HG02943 (cell line): ENCODE measurements around the gene SCARF1.
A peak's percentile ranks its signal among the peaks of the same experiment; 100 is the strongest.

Experiments
- ATAC-seq: cut with Tn5 transposase; IDR thresholded peaks from one replicate; pipeline ENCODE4 v1.9.1; 2021; ENCODE audit warnings: mild to moderate bottlenecking, low read depth, moderate library complexity; ENCODE audit not compliant: unreplicated experiment

Gene SCARF1

DNA sequence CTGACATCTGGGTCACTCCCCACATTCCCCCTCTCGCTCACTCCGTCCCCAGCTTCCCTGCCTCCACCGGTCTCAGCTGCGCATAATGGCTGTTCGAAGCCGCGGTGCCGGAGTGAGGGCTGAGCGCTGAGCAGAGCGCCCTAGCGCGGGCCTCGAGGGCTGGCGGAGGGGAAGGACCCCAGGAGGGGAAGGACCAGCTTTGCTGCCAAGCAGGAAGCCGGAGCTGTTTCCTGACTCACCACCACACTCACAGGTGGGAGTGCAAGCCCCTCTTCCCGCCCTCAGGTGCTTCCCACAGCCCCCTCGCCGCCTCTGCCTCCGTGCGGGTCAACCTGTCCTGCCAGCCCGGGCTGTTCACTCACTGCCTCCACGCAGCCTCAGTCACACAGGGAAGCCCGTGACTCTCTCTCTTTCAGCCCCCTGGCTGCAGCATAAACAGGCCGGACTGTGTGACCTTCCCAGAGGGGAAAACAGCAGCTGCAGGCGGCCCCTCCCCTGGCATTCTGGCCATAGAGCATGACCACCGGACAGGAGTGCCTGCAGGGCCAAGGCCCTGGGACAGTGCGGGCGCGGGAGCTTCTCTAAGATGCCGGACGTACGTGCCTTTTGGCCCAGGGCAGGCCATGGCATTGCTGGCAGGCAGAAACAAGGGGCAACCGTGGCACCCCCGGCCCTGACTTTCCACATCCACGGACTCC is 40.6 kb downstream of the SCARF1 start:
- ATAC-seq, result no peak

DNA sequence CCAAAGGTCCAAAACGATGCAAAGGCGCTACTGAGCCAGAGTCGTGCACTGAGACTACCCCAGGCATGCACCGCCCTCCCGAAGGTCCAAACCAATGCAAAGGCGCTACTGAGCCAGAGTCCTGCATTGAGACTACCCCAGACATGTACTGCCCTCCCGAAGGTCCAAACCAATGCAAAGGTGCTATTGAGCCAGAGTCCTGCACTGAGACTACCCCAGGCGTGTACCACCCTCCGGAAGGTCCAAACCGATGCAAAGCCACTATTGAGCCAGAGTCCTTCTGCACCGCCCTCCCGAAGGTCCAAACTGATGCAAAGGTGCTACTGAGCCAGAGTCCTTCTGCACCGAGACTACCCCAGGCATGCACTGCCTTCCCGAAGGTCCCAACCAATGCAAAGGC is 44.0 kb downstream of the SCARF1 start:
- ATAC-seq, result no peak

DNA sequence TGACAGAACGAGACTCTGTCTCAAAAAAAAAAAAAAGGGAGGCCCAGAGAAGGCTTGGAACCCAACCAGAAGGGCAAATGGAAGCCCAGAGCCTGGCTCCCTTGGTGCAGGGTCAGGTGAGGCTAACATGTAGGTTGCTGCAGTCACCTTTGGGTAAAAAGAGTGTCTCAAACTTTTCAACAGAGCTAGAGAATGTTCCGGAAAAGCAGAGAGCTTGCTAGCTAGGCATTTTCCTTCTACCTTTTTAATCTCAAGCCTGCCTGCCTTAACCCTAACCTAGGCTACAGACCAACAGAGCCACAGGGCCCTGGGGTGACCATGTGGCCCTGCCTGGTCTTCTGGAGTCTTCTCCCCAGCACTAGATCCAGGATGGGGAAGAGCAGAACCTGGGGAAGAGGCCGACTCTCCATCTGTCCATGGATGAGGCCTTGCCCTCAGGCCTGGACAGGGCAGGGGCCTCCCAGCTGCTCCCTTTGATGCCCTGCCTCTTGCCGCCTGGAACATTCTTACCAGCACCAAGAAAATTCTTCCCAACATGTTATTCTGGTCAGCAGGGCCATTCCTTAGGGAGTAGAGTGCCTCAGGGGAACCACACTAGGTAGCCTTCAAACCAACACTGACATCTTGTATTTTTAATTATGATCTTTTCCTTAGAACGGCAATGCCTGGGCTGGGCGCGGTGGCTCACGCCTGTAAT is 47.0 kb downstream of the SCARF1 start:
- no peak for ATAC-seq

DNA sequence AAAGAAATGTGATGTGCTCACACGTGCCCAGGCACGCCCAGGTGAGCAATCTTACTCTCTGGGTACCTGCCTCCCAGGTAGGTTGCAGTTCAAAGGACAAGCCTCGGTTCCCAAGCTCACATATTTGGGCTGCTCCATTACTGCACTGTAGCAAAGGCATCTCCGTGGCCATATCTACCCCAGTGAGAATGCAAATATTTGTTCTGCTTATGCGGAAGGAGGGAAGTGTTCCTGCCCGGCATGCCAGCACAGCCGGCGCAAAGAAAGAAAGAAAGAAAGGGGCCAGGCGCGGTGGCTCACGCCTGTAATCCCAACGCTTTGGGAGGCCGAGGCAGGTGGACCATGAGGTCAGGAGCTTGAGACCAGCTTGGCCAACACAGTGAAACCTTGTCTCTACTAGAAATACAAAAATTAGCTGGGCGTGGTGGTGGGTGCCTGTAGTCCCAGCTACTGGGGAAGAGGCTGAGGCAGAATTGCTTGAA is 47.6 kb downstream of the SCARF1 start:
- no peak for ATAC-seq

DNA sequence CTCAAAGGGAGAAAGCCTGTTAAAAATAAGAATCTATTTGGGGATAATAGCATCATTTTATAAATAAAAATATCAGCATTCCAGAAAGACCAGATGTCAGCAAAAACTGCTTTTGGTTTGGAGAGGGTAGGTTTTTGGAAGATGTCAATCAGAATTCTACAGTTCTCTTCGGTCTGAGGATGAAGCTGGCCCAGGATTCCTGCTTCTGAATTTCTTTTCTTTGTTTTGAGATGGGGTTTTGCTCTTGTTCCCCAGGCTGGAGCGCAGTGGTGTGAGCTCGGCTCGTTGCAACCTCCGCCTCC is 52.0 kb downstream of the SCARF1 start:
- ATAC-seq, result no peak

DNA sequence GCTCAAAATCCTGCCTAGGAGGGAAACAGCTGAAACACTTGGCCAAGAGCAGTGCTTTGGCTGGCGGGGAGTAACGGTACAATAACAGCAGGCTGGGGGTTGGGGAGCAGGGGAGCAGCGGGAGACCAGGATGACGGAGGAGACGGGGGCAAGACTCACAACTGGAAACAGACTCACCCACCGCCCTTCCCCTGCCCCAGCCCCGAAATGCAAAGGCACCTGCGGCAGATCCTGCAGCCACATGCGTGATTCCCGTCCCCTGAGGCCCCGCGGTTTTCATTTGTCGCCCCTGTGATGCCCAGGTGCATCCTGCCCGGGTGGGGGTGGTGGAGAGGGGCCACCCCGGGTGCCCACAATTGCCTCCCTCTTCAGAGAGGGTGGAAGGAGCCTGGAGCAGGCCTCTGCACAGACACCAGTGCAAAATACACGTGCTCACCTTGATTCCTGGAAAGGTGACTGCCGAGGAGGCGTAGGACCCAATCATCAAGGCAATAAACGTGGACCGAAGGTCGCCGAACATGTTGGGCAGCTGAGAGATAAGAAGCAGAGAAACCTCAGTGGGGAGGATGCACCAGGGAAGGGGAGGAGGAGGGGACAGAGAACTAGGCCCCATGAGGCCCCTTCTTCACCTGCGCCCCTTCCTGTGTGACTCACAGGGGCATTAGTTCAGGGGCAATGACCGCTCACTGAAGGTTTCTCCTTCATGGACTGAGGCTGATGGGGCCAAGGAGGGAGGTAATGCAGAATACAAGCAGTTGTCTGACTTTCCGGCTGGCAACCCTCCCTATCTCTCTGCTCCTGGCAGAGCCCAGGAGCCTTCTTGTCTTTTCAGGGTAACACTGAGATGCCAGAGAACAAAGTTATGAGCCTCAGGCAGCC is 52.5 kb downstream of the SCARF1 start:
- ATAC-seq, result peak; percentile 72

DNA sequence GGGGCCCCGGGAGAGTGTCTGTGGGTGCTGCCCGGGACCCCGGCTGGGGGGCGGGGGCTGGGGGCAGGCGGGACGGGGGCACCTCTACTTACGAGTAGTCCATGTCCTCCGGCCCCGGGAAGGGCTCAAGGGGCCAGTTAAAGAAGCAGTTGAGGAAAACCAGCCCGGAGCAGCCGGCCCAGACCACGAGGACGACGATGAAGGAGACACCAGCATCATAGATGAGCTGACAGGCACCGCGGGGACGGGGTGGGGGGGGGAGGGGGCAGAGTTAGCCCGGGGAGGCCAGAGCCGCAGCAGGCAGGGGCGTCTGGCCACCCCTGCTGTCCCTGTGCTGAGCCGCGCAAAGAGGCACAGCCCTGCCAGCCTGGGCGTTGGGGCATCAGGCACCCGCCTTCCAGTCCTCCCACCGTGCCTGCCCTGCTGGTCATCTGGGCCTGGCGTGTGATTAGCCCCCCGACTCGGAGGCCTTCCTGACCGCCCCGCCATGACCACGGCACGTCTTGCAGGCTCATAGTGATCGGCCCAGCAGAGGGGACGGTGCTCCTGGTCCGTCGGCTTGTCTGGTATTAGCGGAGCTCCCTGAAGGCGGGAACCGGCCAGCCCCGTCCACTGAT is 54.0 kb downstream of the SCARF1 start:
- ATAC-seq, result no peak

DNA sequence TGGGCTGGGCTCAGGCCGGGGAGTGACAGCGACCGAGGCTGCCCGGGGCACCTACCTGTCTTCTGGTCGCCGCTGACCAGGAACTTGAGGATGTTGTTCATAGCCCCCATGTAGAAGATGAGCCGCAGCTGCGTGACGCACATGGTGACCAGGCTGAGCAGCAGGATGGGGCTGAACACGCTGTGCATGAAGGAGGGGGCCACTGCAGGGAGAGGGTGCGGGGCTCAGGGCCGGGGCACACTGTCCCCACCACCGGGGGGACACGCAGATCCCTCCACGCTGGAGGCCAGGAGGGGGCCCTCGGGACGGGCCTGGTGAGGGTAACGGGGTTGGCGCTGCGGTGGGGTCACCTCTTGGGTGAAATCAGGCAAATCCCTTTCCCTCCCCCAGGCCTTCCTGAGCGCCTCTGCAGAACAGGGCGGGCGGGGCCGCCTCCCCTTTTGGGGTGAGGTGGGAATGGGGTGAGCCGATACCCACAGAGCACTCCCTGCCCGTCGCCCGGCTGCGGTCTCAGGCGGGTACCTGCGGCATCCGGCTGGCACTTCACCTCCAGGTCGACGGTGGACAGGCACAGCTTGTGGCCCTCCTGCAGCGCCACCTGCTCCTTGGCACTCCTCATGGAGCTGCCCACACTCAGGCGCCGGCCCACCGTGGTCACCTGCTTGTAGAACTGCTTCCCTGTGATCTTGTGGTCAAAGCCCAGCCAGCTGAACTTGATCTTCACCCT is 54.6 kb downstream of the SCARF1 start:
- ATAC-seq, result no peak

DNA sequence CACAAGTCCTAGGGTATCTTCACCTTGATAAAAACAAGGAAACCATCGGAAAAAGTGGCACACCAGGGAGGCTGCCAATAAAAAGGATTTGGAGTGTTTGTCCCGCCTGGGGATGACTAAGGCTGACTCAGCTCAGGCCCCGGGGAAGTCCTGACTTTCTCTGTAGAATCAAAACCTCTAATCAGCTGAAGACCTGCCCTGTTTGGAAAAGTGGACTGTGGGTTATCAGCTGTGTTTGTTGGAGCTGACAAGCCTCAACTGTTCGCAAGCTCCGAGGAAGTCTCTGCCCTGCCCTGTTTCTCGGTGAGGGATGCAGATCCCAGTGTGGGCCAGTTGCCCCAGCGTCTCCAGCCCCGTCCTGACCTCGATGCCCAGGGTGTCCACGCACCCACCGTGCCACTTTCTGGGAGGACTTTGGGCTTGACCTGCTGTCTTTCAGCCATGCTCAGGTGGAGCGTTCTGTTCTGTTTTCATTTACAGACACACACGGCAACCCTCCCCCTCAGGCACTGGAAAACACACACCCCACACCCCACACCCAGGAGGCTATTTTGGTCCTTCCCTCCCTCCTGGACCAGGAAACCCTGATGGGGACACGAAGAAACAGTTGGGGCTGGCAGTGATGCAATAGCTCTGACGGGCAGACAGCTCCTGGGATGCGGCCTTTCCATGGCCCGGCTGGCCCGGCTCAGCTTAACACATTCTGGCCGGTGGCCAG is 55.3 kb downstream of the SCARF1 start:
- no peak for ATAC-seq

DNA sequence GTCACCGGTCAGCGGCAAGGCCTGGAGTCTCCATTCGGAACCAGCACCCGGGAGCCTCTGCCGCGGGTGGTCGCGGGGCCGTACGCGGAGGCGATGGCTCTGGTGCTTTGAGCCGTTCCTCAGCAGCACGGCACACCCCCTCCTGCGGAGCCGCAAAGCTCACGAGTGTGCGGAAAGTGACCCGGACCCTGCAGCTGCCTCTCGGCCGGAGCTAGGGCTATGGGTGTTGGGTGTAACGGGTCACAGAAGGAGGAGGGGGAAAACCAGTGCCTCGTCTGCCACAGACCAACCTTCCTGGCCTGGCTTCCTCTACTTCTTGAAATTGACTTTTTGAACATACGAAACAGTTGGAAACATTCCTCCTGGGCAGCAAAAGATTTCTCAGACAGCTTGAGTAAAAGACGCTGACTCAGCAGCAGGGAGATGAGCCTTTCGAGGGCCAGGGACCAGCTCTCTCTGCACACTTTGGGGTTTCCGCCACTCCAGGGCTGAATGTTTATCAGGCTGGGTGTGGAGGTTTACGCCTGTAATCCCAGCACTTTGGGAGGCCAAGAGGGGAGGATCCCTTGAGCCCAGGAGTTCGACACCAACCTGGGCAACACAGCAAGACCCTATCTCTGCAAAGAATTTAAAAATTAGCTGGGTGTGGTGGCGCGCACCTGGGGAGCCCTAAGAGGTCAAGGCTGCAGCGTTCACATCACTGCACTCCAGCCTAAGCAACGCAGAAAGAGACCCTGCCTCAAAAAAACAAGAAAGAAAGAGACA is 56.5 kb downstream of the SCARF1 start:
- no peak for ATAC-seq

DNA sequence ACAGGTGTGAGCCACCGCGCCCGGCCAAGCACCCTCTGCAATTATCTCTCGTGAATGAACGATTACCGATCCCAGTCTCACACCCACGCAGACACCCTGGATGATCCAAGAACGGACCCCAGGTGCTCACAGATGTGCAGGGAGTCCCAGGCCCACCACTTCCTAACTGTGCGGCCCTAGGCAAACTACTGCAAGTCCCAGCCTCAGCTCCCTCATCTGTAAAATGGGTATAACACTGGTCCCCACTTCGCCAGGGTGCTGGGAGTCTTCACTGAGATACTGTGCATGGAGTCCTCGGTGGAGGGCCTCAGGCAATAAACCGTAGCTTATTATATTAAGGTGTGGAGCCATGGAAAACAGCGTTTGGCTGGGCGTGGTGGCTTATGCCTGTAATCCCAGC is 61.4 kb downstream of the SCARF1 start:
- ATAC-seq, result no peak
